Activated naive CD4-positive, alpha-beta T cell treated with anti-CD3 and anti-CD28 coated beads, Interleukin-2, amount 10 ng/mL, durations not matched to agents 7 days and 5 days (primary cell): Measurements from ENCODE around the gene PRDM7.

Source experiments
- CTCF ChIA-PET: fragments of 350-600 bp; sonication (Branson Sonifier 250); formaldehyde crosslinking; loops from one replicate; lab custom pipeline; 2021; ENCODE audit warnings: antibody characterized with exemption; lab: Charles Lee
- DNase-seq: peaks from one replicate; pipeline ENCODE4 v3.0.0-alpha.2; 2020
- H3K27ac Mint-ChIP-seq: one replicate; pipeline ENCODE4 v1.8.0; 2021; ENCODE audit warnings: mild to moderate bottlenecking, moderate library complexity, mixed read lengths
- H3K27me3 Mint-ChIP-seq: one replicate; pipeline ENCODE4 v1.8.0; 2021; ENCODE audit warnings: mild to moderate bottlenecking, mixed read lengths
- H3K36me3 Mint-ChIP-seq: one replicate; pipeline ENCODE4 v1.8.0; 2021; ENCODE audit warnings: mixed read lengths
- H3K4me1 Mint-ChIP-seq: one replicate; pipeline ENCODE4 v1.8.0; 2021; ENCODE audit warnings: mixed read lengths
- H3K4me3 Mint-ChIP-seq: one replicate; pipeline ENCODE4 v1.8.0; 2021; ENCODE audit warnings: mild to moderate bottlenecking, moderate library complexity, mixed read lengths
- H3K9me3 Mint-ChIP-seq: one replicate; pipeline ENCODE4 v1.8.0; 2021; ENCODE audit warnings: mixed read lengths

Gene PRDM7

GRCh38 chr16:90019543-90020259, 57.4 kb downstream of the PRDM7 start:
- peaks cover 28% of the 10 kb centered on the region for H3K4me1 Mint-ChIP-seq
- CTCF ChIA-PET, result interaction anchor here (1.0 to 1.7 kb wide), 3 partner anchors 20 to 156 kb away, joined by 3 to 6 read pairs (median 5); no protein-coding TSS in a partner anchor
- peaks cover 4% of the 10 kb centered on the region for H3K36me3 Mint-ChIP-seq

GRCh38 chr16:90018652-90019542, 58.2 kb downstream of the PRDM7 start, which contains the start of gene DBNDD1:
TSS of gene DBNDD1 (minus strand) at chr16:90019456. CDS start at chr16:90019341, 115 bp downstream.
- peaks cover 2% of the 10 kb centered on the region for H3K9me3 Mint-ChIP-seq
- no peak within 1 kb of the TSS for H3K27ac Mint-ChIP-seq
- H3K27me3 Mint-ChIP-seq, result peaks cover 68% of the 10 kb centered on the region
- DNase-seq, result no peak
- peak within 1 kb of the TSS; percentile 62 for H3K4me3 Mint-ChIP-seq
- peaks cover 4% of the 10 kb centered on the region for H3K36me3 Mint-ChIP-seq
- peaks cover 24% of the 10 kb centered on the region for H3K4me1 Mint-ChIP-seq
- CTCF ChIA-PET, result interaction anchor here (0.7 kb wide), 1 partner anchor 14 kb away, joined by 3 read pairs; no protein-coding TSS in a partner anchor

More at GRCh38 chr16:90019543-90020259, 57.4 kb downstream of the PRDM7 start:
- H3K27me3 Mint-ChIP-seq, result peaks cover 65% of the 10 kb centered on the region
- peak overlapping the region; percentile 56 for H3K4me3 Mint-ChIP-seq
- DNase-seq, result peak; percentile 57
- peaks cover 2% of the 10 kb centered on the region for H3K9me3 Mint-ChIP-seq
- no peak overlapping the region for H3K27ac Mint-ChIP-seq

GRCh38 chr16:90018297-90018651, 58.9 kb downstream of the PRDM7 start:
- H3K4me1 Mint-ChIP-seq, result peaks cover 24% of the 10 kb centered on the region
- peaks cover 4% of the 10 kb centered on the region for H3K36me3 Mint-ChIP-seq
- peak overlapping the region; percentile 62 for H3K4me3 Mint-ChIP-seq
- H3K9me3 Mint-ChIP-seq, result peaks cover 2% of the 10 kb centered on the region
- no peak for DNase-seq
- no peak overlapping the region for H3K27ac Mint-ChIP-seq
- CTCF ChIA-PET, result interaction anchor here (0.7 kb wide), 1 partner anchor 15 kb away, joined by 3 read pairs; no protein-coding TSS in a partner anchor
- peaks cover 75% of the 10 kb centered on the region for H3K27me3 Mint-ChIP-seq

- Mint-ChIP-seq H3K27me3 (peaks cover 82% of the 10 kb centered on the region), H3K9me3 (no peaks in the 10 kb centered on the region), H3K4me1 (peaks cover 11% of the 10 kb centered on the region), H3K36me3 (no peaks in the 10 kb centered on the region), H3K27ac (no peak overlapping the region), H3K4me3 (no peak overlapping the region)
- DNase-seq, result no peak
- CTCF ChIA-PET, result no interaction called here
Measured at GRCh38 chr16:90016339-90016950, 60.7 kb downstream of the PRDM7 start.

- no peak overlapping the region for H3K27ac Mint-ChIP-seq
- no peaks in the 10 kb centered on the region for H3K36me3 Mint-ChIP-seq
- no peak overlapping the region for H3K4me3 Mint-ChIP-seq
- H3K4me1 Mint-ChIP-seq, result peaks cover 8% of the 10 kb centered on the region
- no peaks in the 10 kb centered on the region for H3K9me3 Mint-ChIP-seq
- peaks cover 80% of the 10 kb centered on the region for H3K27me3 Mint-ChIP-seq
- CTCF ChIA-PET, result no interaction called here
- no peak for DNase-seq
Measured at GRCh38 chr16:90015586-90016338, 61.4 kb downstream of the PRDM7 start.

GRCh38 chr16:90012991-90013745, 64.0 kb downstream of the PRDM7 start:
- Mint-ChIP-seq H3K27ac (no peak overlapping the region), H3K4me3 (no peak overlapping the region), H3K36me3 (no peaks in the 10 kb centered on the region), H3K27me3 (peaks cover 83% of the 10 kb centered on the region), H3K4me1 (peaks cover 15% of the 10 kb centered on the region), H3K9me3 (no peaks in the 10 kb centered on the region)
- DNase-seq, result no peak
- CTCF ChIA-PET, result interaction anchor here (0.8 kb wide), 1 partner anchor 313 kb away, joined by 3 read pairs; no protein-coding TSS in a partner anchor

- Mint-ChIP-seq H3K27ac (no peak overlapping the region), H3K4me3 (no peak overlapping the region), H3K27me3 (peaks cover 71% of the 10 kb centered on the region), H3K9me3 (no peaks in the 10 kb centered on the region), H3K36me3 (no peaks in the 10 kb centered on the region), H3K4me1 (peaks cover 15% of the 10 kb centered on the region)
- no peak for DNase-seq
- CTCF ChIA-PET, result no interaction called here
Measured at GRCh38 chr16:90011908-90012501, 65.1 kb downstream of the PRDM7 start.

- Mint-ChIP-seq H3K4me1 (peaks cover 15% of the 10 kb centered on the region), H3K9me3 (no peaks in the 10 kb centered on the region), H3K36me3 (no peaks in the 10 kb centered on the region), H3K27me3 (peaks cover 66% of the 10 kb centered on the region), H3K27ac (no peak overlapping the region), H3K4me3 (no peak overlapping the region)
- CTCF ChIA-PET, result no interaction called here
- DNase-seq, result no peak
Measured at GRCh38 chr16:90011508-90011819, 65.7 kb downstream of the PRDM7 start.

GRCh38 chr16:90010676-90011507, 66.2 kb downstream of the PRDM7 start:
- Mint-ChIP-seq H3K4me3 (no peak overlapping the region), H3K27ac (no peak overlapping the region), H3K36me3 (no peaks in the 10 kb centered on the region), H3K27me3 (peaks cover 60% of the 10 kb centered on the region), H3K4me1 (peaks cover 15% of the 10 kb centered on the region), H3K9me3 (no peaks in the 10 kb centered on the region)
- DNase-seq, result no peak
- CTCF ChIA-PET, result no interaction called here

- Mint-ChIP-seq H3K27me3 (peaks cover 53% of the 10 kb centered on the region), H3K27ac (no peak overlapping the region), H3K9me3 (no peaks in the 10 kb centered on the region), H3K4me3 (peak overlapping the region; percentile 57), H3K36me3 (no peaks in the 10 kb centered on the region), H3K4me1 (peaks cover 15% of the 10 kb centered on the region)
- no peak for DNase-seq
- CTCF ChIA-PET, result no interaction called here
Measured at GRCh38 chr16:90009172-90009899, 67.8 kb downstream of the PRDM7 start.

GRCh38 chr16:90008708-90009145, 68.4 kb downstream of the PRDM7 start:
- H3K27me3 Mint-ChIP-seq, result peaks cover 50% of the 10 kb centered on the region
- peaks cover 15% of the 10 kb centered on the region for H3K4me1 Mint-ChIP-seq

More at GRCh38 chr16:90008708-90009145, 68.4 kb downstream of the PRDM7 start:
- H3K4me3 Mint-ChIP-seq, result peak overlapping the region; percentile 57
- no peaks in the 10 kb centered on the region for H3K36me3 Mint-ChIP-seq
- H3K27ac Mint-ChIP-seq, result no peak overlapping the region
- H3K9me3 Mint-ChIP-seq, result no peaks in the 10 kb centered on the region
- peak; percentile 74 for DNase-seq
- CTCF ChIA-PET, result no interaction called here
